ENCODE data around the gene HDLBP.

The HDLBP gene

GRCh38 chr2:241189856-241190201 lies 125.6 kb downstream of the HDLBP start:
- no peak for DNase-seq (ENCODE audit: low read depth)

GRCh38 chr2:241189093-241189855 lies 126.2 kb downstream of the HDLBP start:
- no peak for DNase-seq (ENCODE audit: low read depth)

- DNase-seq (ENCODE audit: low read depth), result no peak
These were observed 126.9 kb downstream of the HDLBP start, which contains the start of gene ANO7 for GRCh38 chr2:241188361-241189092. TSS of gene ANO7 (plus strand) at chr2:241188677. CDS start at chr2:241190064, 1,387 bp downstream.

- DNase-seq (ENCODE audit: low read depth), result no peak
These were observed 127.6 kb downstream of the HDLBP start for GRCh38 chr2:241187918-241188234.

- DNase-seq (ENCODE audit: low read depth), result no peak
These were observed 128.2 kb downstream of the HDLBP start for GRCh38 chr2:241187101-241187917.

- DNase-seq (ENCODE audit: low read depth), result no peak
These were observed 129.5 kb downstream of the HDLBP start for GRCh38 chr2:241185961-241186360.

GRCh38 chr2:241184901-241185300 lies 130.6 kb downstream of the HDLBP start:
- DNase-seq (ENCODE audit: low read depth), result no peak

- no peak for DNase-seq (ENCODE audit: low read depth)
These were observed 132.3 kb downstream of the HDLBP start for GRCh38 chr2:241183221-241183620.

GRCh38 chr2:241182531-241183133 lies 132.8 kb downstream of the HDLBP start:
- DNase-seq (ENCODE audit: low read depth), result no peak

GRCh38 chr2:241182126-241182525 lies 133.3 kb downstream of the HDLBP start:
- DNase-seq (ENCODE audit: low read depth), result no peak

GRCh38 chr2:241180495-241180894 lies 135.0 kb downstream of the HDLBP start:
- DNase-seq (ENCODE audit: low read depth), result no peak

GRCh38 chr2:241179899-241180298 lies 135.6 kb downstream of the HDLBP start:
- no peak for DNase-seq (ENCODE audit: low read depth)

GRCh38 chr2:241178961-241179360 lies 136.5 kb downstream of the HDLBP start:
- no peak for DNase-seq (ENCODE audit: low read depth)

- no peak for DNase-seq (ENCODE audit: low read depth)
These were observed 137.7 kb downstream of the HDLBP start for GRCh38 chr2:241177526-241178334.
